GM23338 (cell line): ENCODE results near the gene ST14.

Source experiments
- CTCF ChIP-seq, 2 experiments: fragments of 200-600 bp in 1 of 2; sonication (generic) in 1 of 2; conservative IDR thresholded peaks; 2 replicates each; pipeline versions ENCODE4 v1.5.1 to v1.6.1; 2016 to 2017; ENCODE audit warnings: antibody characterized with exemption in 2 of 2, low read depth in 2 of 2, mild to moderate bottlenecking in 2 of 2, moderate library complexity in 1 of 2
- POLR2AphosphoS5 ChIP-seq: IDR thresholded peaks from 2 replicates; pipeline ENCODE4 v1.6.1; 2016; ENCODE audit warnings: antibody characterized with exemption, low read depth
- REST ChIP-seq: IDR thresholded peaks from one replicate; pipeline ENCODE4 v1.6.1; 2018; ENCODE audit warnings: antibody characterized with exemption; ENCODE audit not compliant: unreplicated experiment

GRCh38 chr11:130213143-130213978 is 53.8 kb downstream of the ST14 start:
- TF ChIP-seq CTCF (conservative IDR thresholded peaks at IDR 0.05; ENCODE audit: low read depth in 2 of 2) (peak; percentile 96 to 99), REST (no peak), POLR2AphosphoS5 (no peak)
